GM04504 (cell line): Measurements from ENCODE around the gene CAPN3.
"Not testable (repeated sequence)": the region's sequence is repeated elsewhere in the genome, so short reads cannot be mapped to it uniquely, and the experiment has no call there.

ENCODE experiments used
- DNase-seq: peaks from one replicate; pipeline ENCODE4 v3.0.0-alpha.2; 2012; ENCODE audit warnings: low read depth

The CAPN3 gene

GRCh38 chr15:42359249-42359648, at the start of gene CAPN3:
TSS of gene CAPN3 (plus strand) at chr15:42359501. CDS start at chr15:42359806, 305 bp downstream.
- no peak for DNase-seq

- no peak for DNase-seq
Observed at GRCh38 chr15:42313463-42313862, 45.8 kb upstream of the CAPN3 start.

- DNase-seq, result no peak
Observed at GRCh38 chr15:42314818-42315217, 44.5 kb upstream of the CAPN3 start.

GRCh38 chr15:42315521-42315920, 43.8 kb upstream of the CAPN3 start:
- no peak for DNase-seq

- DNase-seq, result not testable (repeated sequence)
Observed at GRCh38 chr15:42316282-42316805, 43.0 kb upstream of the CAPN3 start.

- DNase-seq, result no peak
Observed at GRCh38 chr15:42319206-42319605, 40.1 kb upstream of the CAPN3 start.

GRCh38 chr15:42324308-42324707, 35.0 kb upstream of the CAPN3 start:
- DNase-seq, result no peak

GRCh38 chr15:42329161-42329560, 30.1 kb upstream of the CAPN3 start:
- DNase-seq, result no peak

GRCh38 chr15:42329992-42330391, 29.3 kb upstream of the CAPN3 start:
- DNase-seq, result no peak

- DNase-seq, result no peak
Observed at GRCh38 chr15:42331235-42331634, 28.1 kb upstream of the CAPN3 start.

GRCh38 chr15:42332331-42332730, 27.0 kb upstream of the CAPN3 start:
- no peak for DNase-seq

GRCh38 chr15:42335074-42335473, 24.2 kb upstream of the CAPN3 start:
- DNase-seq, result no peak

GRCh38 chr15:42336650-42337049, 22.7 kb upstream of the CAPN3 start:
- DNase-seq, result not testable (repeated sequence)

GRCh38 chr15:42337104-42337503, 22.2 kb upstream of the CAPN3 start:
- not testable (repeated sequence) for DNase-seq

- DNase-seq, result no peak
Observed at GRCh38 chr15:42338500-42338899, 20.8 kb upstream of the CAPN3 start.

- DNase-seq, result no peak
Observed at GRCh38 chr15:42343596-42344232, 15.6 kb upstream of the CAPN3 start.

- peak; percentile 66 for DNase-seq
Observed at GRCh38 chr15:42344763-42345162, 14.5 kb upstream of the CAPN3 start.

GRCh38 chr15:42345504-42345903, 13.8 kb upstream of the CAPN3 start:
- DNase-seq, result no peak

- peak; percentile 35 for DNase-seq
Observed at GRCh38 chr15:42348083-42348482, 11.2 kb upstream of the CAPN3 start.

- no peak for DNase-seq
Observed at GRCh38 chr15:42349186-42349585, 10.1 kb upstream of the CAPN3 start.

- no peak for DNase-seq
Observed at GRCh38 chr15:42352401-42352800, 6.9 kb upstream of the CAPN3 start.

- no peak for DNase-seq
Observed at GRCh38 chr15:42353061-42353460, 6.2 kb upstream of the CAPN3 start.

- no peak for DNase-seq
Observed at GRCh38 chr15:42354824-42355223, 4.5 kb upstream of the CAPN3 start.

- no peak for DNase-seq
Observed at GRCh38 chr15:42355291-42355690, 4.0 kb upstream of the CAPN3 start.
